ENCODE data around the gene DRGX. TPM values are rescaled to one million over a fixed set of nuclear protein-coding genes. Genes with fewer than 3 reads are reported as not detected.

The DRGX gene
- polyA plus RNA-seq, 1 donor from 2014 or later: not detected

GRCh38 chr10:49381111-49381900, 14.6 kb downstream of the DRGX start:
- peaks cover 2% of the 10 kb centered on the region for H3K36me3 Mint-ChIP-seq
- H3K9me3 Mint-ChIP-seq: no peaks in the 10 kb centered on the region
- no peaks in the 10 kb centered on the region for H3K4me1 Mint-ChIP-seq
- peaks cover 3% of the 10 kb centered on the region for H3K27me3 Mint-ChIP-seq
- no peak overlapping the region for H3K27ac Mint-ChIP-seq
- H3K4me3 Mint-ChIP-seq: no peak overlapping the region

DNA sequence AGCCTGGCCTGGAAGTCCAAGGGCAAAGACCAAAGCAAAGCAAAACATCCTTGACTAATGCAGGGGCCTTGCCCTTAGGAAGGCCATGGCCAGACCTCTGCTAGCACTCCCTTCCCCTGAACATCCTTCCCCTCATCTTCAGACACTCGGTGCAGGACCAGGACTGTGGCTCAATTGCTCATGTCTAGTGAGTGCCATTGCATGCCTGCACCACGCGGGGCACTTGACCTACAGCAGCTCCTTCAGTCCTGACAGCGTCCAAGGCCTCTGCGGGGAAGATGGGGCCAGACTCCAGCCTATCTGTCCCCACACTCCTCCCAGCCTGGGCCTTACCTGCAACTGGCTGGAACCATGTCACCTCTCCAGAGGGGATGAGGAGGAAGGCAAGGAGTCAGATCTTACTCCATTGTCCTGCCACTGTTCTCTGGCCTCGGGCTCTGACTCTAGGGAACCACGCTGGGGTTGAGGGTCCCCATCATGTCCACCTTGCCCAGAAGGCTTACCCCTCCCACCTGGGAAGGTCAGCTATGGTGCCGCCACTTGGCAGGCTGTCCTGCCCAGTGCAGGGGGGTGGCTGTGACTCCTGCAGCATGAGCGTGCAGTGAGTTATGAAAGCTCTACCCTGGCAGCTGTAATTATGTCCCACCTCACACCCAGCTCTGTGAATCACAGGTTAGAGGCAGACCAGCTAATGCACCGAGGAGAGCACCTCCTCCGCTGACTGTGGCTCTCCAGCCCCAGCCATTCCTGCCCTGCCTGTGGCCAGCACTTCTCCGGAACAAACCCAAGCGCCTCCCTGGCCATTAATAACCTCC, 16.1 kb downstream of the DRGX start:
- Mint-ChIP-seq H3K27ac (no peak overlapping the region), H3K4me1 (no peaks in the 10 kb centered on the region), H3K36me3 (peaks cover 2% of the 10 kb centered on the region), H3K4me3 (no peak overlapping the region), H3K9me3 (no peaks in the 10 kb centered on the region), H3K27me3 (peaks cover 8% of the 10 kb centered on the region)

GRCh38 chr10:49377256-49377655, 18.6 kb downstream of the DRGX start:
- Mint-ChIP-seq H3K4me3 (no peak overlapping the region), H3K27ac (no peak overlapping the region), H3K4me1 (no peaks in the 10 kb centered on the region), H3K36me3 (no peaks in the 10 kb centered on the region), H3K9me3 (no peaks in the 10 kb centered on the region), H3K27me3 (peaks cover 8% of the 10 kb centered on the region)

GRCh38 chr10:49375611-49376010, 20.3 kb downstream of the DRGX start:
- H3K27me3 Mint-ChIP-seq: peaks cover 7% of the 10 kb centered on the region
- H3K27ac Mint-ChIP-seq: no peak overlapping the region
- H3K4me3 Mint-ChIP-seq: no peak overlapping the region
- no peaks in the 10 kb centered on the region for H3K9me3 Mint-ChIP-seq
- H3K36me3 Mint-ChIP-seq: no peaks in the 10 kb centered on the region
- H3K4me1 Mint-ChIP-seq: no peaks in the 10 kb centered on the region

GRCh38 chr10:49374740-49375139, 21.1 kb downstream of the DRGX start:
- no peak overlapping the region for H3K27ac Mint-ChIP-seq
- H3K4me1 Mint-ChIP-seq: no peaks in the 10 kb centered on the region
- no peak overlapping the region for H3K4me3 Mint-ChIP-seq
- peaks cover 7% of the 10 kb centered on the region for H3K27me3 Mint-ChIP-seq
- no peaks in the 10 kb centered on the region for H3K9me3 Mint-ChIP-seq
- H3K36me3 Mint-ChIP-seq: no peaks in the 10 kb centered on the region

DNA sequence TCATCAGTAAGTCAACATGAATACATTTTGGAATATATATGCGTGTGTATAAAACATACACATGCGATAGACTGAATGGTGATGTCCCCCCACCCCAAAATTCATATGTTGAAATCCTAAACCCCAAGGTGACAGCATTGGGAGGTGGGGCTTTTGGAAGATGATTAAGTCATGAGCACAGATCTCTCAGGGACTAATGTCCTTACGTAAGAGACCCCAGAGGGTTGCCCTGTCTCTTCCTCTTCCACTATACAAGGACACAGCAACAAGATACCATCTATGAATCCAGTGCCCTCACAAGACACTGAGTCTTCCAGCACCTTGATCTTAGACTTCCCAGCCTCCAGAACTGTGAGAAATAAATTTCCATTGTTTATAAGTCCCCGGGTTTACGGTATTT, 22.5 kb downstream of the DRGX start:
- Mint-ChIP-seq H3K27me3 (peaks cover 7% of the 10 kb centered on the region), H3K36me3 (no peaks in the 10 kb centered on the region), H3K4me3 (no peak overlapping the region), H3K4me1 (no peaks in the 10 kb centered on the region), H3K9me3 (no peaks in the 10 kb centered on the region), H3K27ac (no peak overlapping the region)

GRCh38 chr10:49371967-49372366, 23.9 kb downstream of the DRGX start:
- H3K27ac Mint-ChIP-seq: peak overlapping the region in 1 of 3 donors; percentile 9
- no peaks in the 10 kb centered on the region for H3K36me3 Mint-ChIP-seq
- no peak overlapping the region for H3K4me3 Mint-ChIP-seq
- H3K4me1 Mint-ChIP-seq: no peaks in the 10 kb centered on the region
- peaks cover 5% of the 10 kb centered on the region for H3K27me3 Mint-ChIP-seq
- H3K9me3 Mint-ChIP-seq: no peaks in the 10 kb centered on the region

- Mint-ChIP-seq H3K9me3 (no peaks in the 10 kb centered on the region), H3K36me3 (no peaks in the 10 kb centered on the region), H3K27me3 (peaks cover 3% of the 10 kb centered on the region), H3K4me3 (no peak overlapping the region), H3K27ac (no peak overlapping the region), H3K4me1 (no peaks in the 10 kb centered on the region)
Observed at GRCh38 chr10:49370326-49371100, 25.4 kb downstream of the DRGX start.

DNA sequence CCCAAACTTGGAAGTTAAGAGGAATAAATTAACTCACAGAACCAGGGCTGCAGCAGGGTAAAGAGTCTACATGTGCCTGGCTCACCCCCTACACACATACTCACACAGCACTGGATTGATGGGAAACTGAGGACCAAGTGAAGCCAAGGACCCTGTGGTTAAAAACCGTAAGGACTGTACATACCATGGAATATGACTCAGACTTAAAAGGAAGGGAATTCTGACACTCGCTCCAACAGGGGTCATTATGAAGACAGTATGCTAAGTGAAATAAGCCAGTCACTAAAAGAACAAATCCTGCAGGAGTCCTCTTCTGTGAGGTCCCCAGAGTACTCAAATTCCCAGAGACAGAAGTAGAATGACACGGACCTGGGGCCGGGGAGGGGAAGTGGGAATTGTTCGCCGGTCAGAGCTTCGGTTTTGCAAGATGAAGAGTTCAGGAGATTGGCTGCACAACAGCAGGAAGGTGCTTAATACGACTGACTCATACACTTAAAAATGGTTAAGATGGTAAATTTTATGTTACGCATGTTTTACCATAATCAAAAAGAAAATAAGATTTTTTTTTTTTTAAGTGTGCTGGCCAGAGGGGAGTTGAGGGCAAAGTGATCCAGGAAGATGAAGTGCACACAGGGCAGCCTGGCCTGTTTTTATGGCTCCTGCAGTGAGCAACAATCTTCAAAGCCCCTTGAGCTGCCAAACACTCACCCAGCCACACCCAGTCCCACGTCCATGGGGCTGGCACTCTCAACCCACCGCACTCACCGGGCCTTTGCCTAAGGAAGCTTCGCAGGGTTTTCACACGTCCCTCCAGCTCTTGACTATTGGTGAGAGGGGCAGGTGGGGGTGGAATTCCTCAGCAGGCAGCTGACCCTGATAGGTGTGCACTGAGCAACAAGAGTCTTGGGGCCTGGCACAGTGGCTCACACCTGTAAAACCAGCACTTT, 26.4 kb downstream of the DRGX start:
- Mint-ChIP-seq H3K27ac (no peak overlapping the region), H3K9me3 (no peaks in the 10 kb centered on the region), H3K36me3 (no peaks in the 10 kb centered on the region), H3K4me1 (no peaks in the 10 kb centered on the region), H3K27me3 (no peaks in the 10 kb centered on the region), H3K4me3 (no peak overlapping the region)

DNA sequence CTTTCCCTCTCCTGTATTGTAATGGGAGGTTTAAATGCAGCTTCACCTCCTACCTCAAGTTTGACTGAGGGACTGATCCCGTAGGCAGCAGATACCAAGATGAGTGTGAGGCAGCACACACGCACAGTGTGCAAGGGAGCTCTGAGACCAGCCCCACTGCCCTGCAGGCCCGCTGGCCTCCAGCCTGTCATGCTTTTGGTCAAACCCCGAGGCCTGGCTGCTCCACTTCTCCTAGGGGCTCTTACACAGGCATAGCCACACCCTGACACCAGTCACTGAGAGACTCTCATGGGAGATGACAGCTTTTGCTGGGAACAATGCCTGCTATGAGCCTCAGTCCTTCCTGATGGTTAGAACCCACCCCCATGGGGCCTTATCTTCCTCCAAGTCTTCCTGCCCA, 27.6 kb downstream of the DRGX start:
- H3K27ac Mint-ChIP-seq: no peak overlapping the region
- no peaks in the 10 kb centered on the region for H3K36me3 Mint-ChIP-seq
- H3K9me3 Mint-ChIP-seq: no peaks in the 10 kb centered on the region
- H3K4me1 Mint-ChIP-seq: no peaks in the 10 kb centered on the region
- no peaks in the 10 kb centered on the region for H3K27me3 Mint-ChIP-seq
- no peak overlapping the region for H3K4me3 Mint-ChIP-seq

DNA sequence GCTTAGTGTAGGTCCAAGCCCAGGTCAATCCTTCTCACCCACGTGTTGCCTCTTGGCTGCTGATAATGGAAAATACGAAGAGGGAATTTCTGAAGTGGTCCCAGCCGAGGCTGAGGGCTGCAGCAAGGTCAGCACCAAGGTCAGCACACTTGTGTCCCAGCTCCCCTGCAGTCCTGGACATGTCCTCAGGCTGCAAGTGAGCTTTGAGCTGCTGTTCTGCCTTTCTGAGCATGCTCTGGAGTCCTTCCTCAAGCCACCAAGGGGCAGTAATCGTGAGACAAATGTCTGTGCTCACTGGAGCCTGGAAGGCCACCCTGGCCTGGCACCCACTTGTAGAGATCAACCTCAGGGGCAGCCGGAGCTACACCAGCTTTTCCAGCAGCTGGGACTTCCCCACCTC, 28.3 kb downstream of the DRGX start:
- no peaks in the 10 kb centered on the region for H3K27me3 Mint-ChIP-seq
- peaks cover 0 to 6% (median 3%) of the 10 kb centered on the region in 3 donors for H3K4me1 Mint-ChIP-seq
- H3K27ac Mint-ChIP-seq: no peak overlapping the region
- peaks cover 0 to 2% (median 0%) of the 10 kb centered on the region in 3 donors for H3K9me3 Mint-ChIP-seq
- no peak overlapping the region for H3K4me3 Mint-ChIP-seq
- no peaks in the 10 kb centered on the region for H3K36me3 Mint-ChIP-seq

DNA sequence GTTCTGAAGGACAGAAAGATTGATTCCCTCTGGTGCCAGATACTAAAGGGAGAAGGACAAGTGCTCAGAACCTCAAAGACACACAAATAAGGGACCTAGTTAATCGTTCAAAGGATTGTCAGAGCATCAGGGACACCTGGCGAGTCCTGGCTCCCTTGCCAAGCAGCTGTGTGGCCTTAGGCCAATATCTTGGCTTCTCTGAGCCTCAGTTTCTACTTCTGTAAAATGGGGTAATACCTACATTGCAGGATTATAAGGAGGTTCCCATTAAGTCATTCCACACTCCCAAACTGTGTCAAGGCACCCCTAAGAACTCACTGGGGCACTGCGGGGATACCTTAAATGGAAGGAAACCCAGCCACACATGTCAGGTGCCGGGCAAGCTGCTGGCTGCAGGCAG, 29.4 kb downstream of the DRGX start:
- H3K27ac Mint-ChIP-seq: no peak overlapping the region

GRCh38 chr10:49365675-49366415, 30.0 kb downstream of the DRGX start:
- H3K9me3 Mint-ChIP-seq: peaks cover 0 to 2% (median 0%) of the 10 kb centered on the region in 3 donors

More for the DNA sequence above, 29.4 kb downstream of the DRGX start:
- Mint-ChIP-seq H3K9me3 (peaks cover 0 to 2% (median 0%) of the 10 kb centered on the region in 3 donors), H3K4me1 (peaks cover 4 to 14% (median 9%) of the 10 kb centered on the region in 3 donors), H3K4me3 (no peak overlapping the region), H3K27me3 (no peaks in the 10 kb centered on the region), H3K36me3 (no peaks in the 10 kb centered on the region)

More at GRCh38 chr10:49365675-49366415, 30.0 kb downstream of the DRGX start:
- Mint-ChIP-seq H3K36me3 (no peaks in the 10 kb centered on the region), H3K4me1 (peaks cover 4 to 14% (median 9%) of the 10 kb centered on the region in 3 donors), H3K27ac (no peak overlapping the region), H3K27me3 (no peaks in the 10 kb centered on the region), H3K4me3 (peak overlapping the region in 1 of 4 donors; percentile 45)

Data from IgD-negative memory B cell (primary cell).